ENCODE results near the gene RPL37A. TPM values are rescaled to one million over a fixed set of nuclear protein-coding genes. Genes with fewer than 3 reads are reported as not detected.

RPL37A gene
- total RNA-seq, 1 donor from 2014 or later: 2,728 TPM

DNA sequence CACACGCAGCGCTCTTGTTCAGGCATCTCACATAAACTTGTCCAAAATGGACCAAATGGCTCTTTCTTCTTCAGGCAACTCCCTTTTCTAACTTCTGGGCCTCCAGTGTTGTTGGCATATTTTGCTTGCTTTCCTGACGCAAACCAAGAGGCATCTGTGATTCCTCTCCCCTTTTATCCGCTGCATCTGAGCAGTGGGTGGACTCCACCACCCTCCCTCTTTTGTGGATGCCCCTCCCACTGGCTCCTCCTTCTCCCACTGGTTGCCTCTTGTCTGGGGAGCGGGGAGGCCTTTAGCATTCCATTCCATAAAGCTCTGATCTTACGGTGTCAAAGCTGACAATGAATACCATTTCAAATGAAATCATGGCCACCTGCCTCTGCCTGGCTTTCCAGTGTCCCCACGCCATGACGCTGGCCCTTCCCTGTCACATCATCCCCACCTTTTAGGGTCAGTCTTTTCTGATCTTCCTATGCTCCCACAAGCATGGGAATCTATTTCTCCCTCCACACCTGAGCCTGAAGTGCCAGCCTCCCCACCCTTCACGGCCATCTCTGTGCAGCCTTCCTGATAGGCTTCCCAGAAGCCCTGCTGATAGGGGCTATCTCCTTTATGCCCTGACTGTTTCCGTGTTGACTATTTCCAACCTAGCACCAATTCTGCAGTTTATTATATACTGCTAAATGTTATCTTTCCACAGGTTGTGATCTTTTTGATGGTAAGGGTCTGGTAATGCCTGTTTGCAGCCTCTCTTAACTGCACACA, 51.5 kb downstream of the RPL37A start:
- peak overlapping the region; percentile 88 for H3K27ac Mint-ChIP-seq
- no peak for DNase-seq (ENCODE audit: low spot score in 2 of 2, unreplicated experiment in 2 of 2)
- no peak overlapping the region for H3K4me3 Mint-ChIP-seq
- H3K36me3 Mint-ChIP-seq: no peaks in the 10 kb centered on the region
- H3K9me3 Mint-ChIP-seq: no peaks in the 10 kb centered on the region
- peaks cover 57% of the 10 kb centered on the region for H3K4me1 Mint-ChIP-seq
- TF ChIP-seq CTCF (IDR thresholded peaks at IDR 0.05; ENCODE audit: unreplicated experiment): no peak
- H3K27me3 Mint-ChIP-seq (ENCODE audit: low read depth): no peaks in the 10 kb centered on the region

DNA sequence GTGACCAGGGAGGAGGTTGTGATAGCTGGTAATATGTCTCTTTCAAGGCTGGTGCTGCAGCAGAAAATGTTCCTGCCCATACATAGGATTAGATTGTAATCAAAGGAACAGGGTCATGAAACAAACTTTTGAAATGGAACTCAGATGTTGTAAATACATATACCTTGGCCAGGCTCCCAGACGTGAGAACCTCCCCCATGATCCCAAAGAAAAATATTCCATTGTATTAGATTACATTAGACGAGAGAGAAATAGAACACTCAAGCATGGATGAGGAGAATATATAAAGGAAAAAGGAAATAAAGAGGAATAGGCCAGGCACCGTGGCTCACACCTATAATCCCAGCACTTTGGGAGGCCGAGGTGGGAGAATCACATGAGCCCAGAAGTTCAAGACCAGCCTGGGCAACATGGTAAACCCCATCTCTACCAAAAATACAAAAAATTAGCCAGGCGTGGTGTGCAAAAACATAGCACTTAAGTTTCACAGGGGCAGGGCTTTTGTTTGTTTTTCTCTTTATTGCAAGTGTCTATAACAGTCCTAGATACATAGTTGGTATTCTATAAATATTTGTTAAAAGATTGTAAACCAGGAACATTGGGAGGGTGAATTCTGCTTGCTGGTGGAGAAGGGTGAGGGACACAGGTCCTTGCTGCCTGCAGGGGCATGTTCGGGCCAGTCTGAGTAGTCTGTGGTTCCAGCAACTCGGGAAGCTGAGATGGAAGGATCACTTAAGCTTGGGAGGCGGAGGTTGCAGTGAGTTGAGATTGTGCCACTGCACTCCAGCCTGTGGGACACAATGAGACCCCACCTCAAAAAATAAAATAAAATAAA, 52.8 kb downstream of the RPL37A start:
- no peak overlapping the region for H3K4me3 Mint-ChIP-seq
- no peaks in the 10 kb centered on the region for H3K27me3 Mint-ChIP-seq (ENCODE audit: low read depth)
- no peak for TF ChIP-seq CTCF (IDR thresholded peaks at IDR 0.05; ENCODE audit: unreplicated experiment)
- no peaks in the 10 kb centered on the region for H3K36me3 Mint-ChIP-seq
- H3K27ac Mint-ChIP-seq: peak overlapping the region; percentile 84
- H3K4me1 Mint-ChIP-seq: peaks cover 47% of the 10 kb centered on the region
- DNase-seq (ENCODE audit: low spot score in 2 of 2, unreplicated experiment in 2 of 2): no peak
- no peaks in the 10 kb centered on the region for H3K9me3 Mint-ChIP-seq

GRCh38 chr2:216553093-216553478, 54.4 kb downstream of the RPL37A start:
- no peak for TF ChIP-seq CTCF (IDR thresholded peaks at IDR 0.05; ENCODE audit: unreplicated experiment)
- Mint-ChIP-seq H3K36me3 (no peaks in the 10 kb centered on the region), H3K27me3 (ENCODE audit: low read depth) (no peaks in the 10 kb centered on the region), H3K27ac (peak overlapping the region; percentile 77), H3K9me3 (no peaks in the 10 kb centered on the region), H3K4me1 (peaks cover 45% of the 10 kb centered on the region), H3K4me3 (no peak overlapping the region)
- no peak for DNase-seq (ENCODE audit: low spot score in 2 of 2, unreplicated experiment in 2 of 2)

Other genes with a start within 250 kb of the RPL37A start
- 0.05 to 0.09 TPM (median 0.09 TPM) in 3 replicates for gene MARCHF4, start 126.4 kb upstream of the RPL37A start, total RNA-seq
- gene SMARCAL1, start 86.4 kb upstream of the RPL37A start, total RNA-seq: 30.3 to 33.0 TPM (median 31.4 TPM) in 3 replicates
- gene IGFBP2, start 134.6 kb downstream of the RPL37A start, total RNA-seq: 376 to 409 TPM (median 381 TPM) in 3 replicates
- 415 to 456 TPM (median 447 TPM) in 3 replicates for gene IGFBP5, start 196.7 kb downstream of the RPL37A start, total RNA-seq